IMR-90 (cell line): ENCODE measurements around the gene PLA2G4C. TPM values are rescaled to one million over a fixed set of nuclear protein-coding genes. Genes with fewer than 3 reads are reported as not detected.

Experiments used
- ATAC-seq: fragments of 200-7000 bp; cut with Tn5 transposase; 2 replicates; pipeline ENCODE4 v1.9.1; 2020; ENCODE audit warnings: low read depth, mild to moderate bottlenecking, moderate library complexity
- BruUV-seq: library from RNA; stranded (reverse); fragments of 400-500 nt; replicated peaks from 2 replicates; lab custom pipeline; 2021; lab: Mats Ljungman, UMichigan
- CTCF ChIA-PET: fragments of 300-600 bp; formaldehyde crosslinking; extraction: SDS; loops from one replicate; lab custom pipeline; 2021; ENCODE audit warnings: antibody characterized with exemption; lab: Yijun Ruan, JAX
- POLR2A ChIA-PET: fragments of 300-600 bp; sonication (Branson Sonifier 250); formaldehyde crosslinking; loops from one replicate; lab custom pipeline; 2022; ENCODE audit warnings: antibody characterized with exemption; ENCODE audit not compliant: unreplicated experiment; lab: Charles Lee
- DNase-seq: peaks from one replicate; pipeline ENCODE4 v3.0.0; 2013
- H2AFZ ChIP-seq: replicated peaks from 2 replicates; pipeline ENCODE3; 2013; ENCODE audit warnings: low read length, mild to moderate bottlenecking; ENCODE audit not compliant: poor library complexity
- H2AK5ac ChIP-seq: 2 replicates; pipeline ENCODE4 v1.6.1; 2013; ENCODE audit warnings: low read depth, low read length, inconsistent platforms
- H2AK9ac ChIP-seq: replicated peaks from 2 replicates; pipeline ENCODE3; 2013; ENCODE audit warnings: mild to moderate bottlenecking, low read depth, low read length, moderate library complexity; ENCODE audit not compliant: poor library complexity
- H2BK120ac ChIP-seq: 2 replicates; pipeline ENCODE4 v1.6.1; 2013; ENCODE audit warnings: low read depth, low read length, inconsistent platforms
- H2BK15ac ChIP-seq: 3 replicates; pipeline ENCODE4 v1.6.1; 2013; ENCODE audit warnings: low read depth, low read length, inconsistent platforms
- H2BK20ac ChIP-seq: 2 replicates; pipeline ENCODE4 v1.6.1; 2013; ENCODE audit warnings: low read depth, mild to moderate bottlenecking, inconsistent platforms, low read length, moderate library complexity
- H2BK5ac ChIP-seq: 2 replicates; pipeline ENCODE4 v1.6.1; 2013; ENCODE audit warnings: mild to moderate bottlenecking, low read depth, low read length, inconsistent platforms; ENCODE audit not compliant: poor library complexity, severe bottlenecking
- H3K14ac ChIP-seq: replicated peaks from 2 replicates; pipeline ENCODE4 v1.6.1; 2013; ENCODE audit warnings: low read depth, low read length, inconsistent platforms
- H3K18ac ChIP-seq: 2 replicates; pipeline ENCODE4 v1.6.1; 2013; ENCODE audit warnings: low read depth, low read length, control low read depth
- H3K23ac ChIP-seq: 2 replicates; pipeline ENCODE4 v1.6.1; 2013; ENCODE audit warnings: low read depth, low read length, inconsistent platforms
- H3K27ac ChIP-seq: 2 replicates; pipeline ENCODE4 v1.5.1; 2013; ENCODE audit warnings: mild to moderate bottlenecking, control low read depth, low read length; ENCODE audit not compliant: insufficient read depth
- H3K27me3 ChIP-seq: 2 replicates; pipeline ENCODE4 v1.6.1; 2013; ENCODE audit warnings: low read length; ENCODE audit not compliant: control insufficient read depth, insufficient read depth
- H3K36me3 ChIP-seq: 2 replicates; pipeline ENCODE4 v1.6.1; 2013; ENCODE audit warnings: low read length, mixed read lengths; ENCODE audit not compliant: control insufficient read depth, insufficient read depth
- H3K4ac ChIP-seq: 2 replicates; pipeline ENCODE4 v1.6.1; 2013; ENCODE audit warnings: low read depth, low read length, inconsistent platforms
- H3K4me1 ChIP-seq: 2 replicates; pipeline ENCODE4 v1.6.1; 2013; ENCODE audit warnings: low read length, mixed read lengths; ENCODE audit not compliant: control insufficient read depth, insufficient read depth
- H3K4me2 ChIP-seq: 2 replicates; pipeline ENCODE4 v1.6.1; 2013; ENCODE audit warnings: low read depth, mild to moderate bottlenecking, control low read depth, low read length, moderate library complexity
- H3K4me3 ChIP-seq: 2 replicates; pipeline ENCODE4 v1.5.1; 2013; ENCODE audit warnings: low read depth, mild to moderate bottlenecking, control low read depth, low read length, moderate library complexity; ENCODE audit not compliant: insufficient read depth
- H3K56ac ChIP-seq: 2 replicates; pipeline ENCODE4 v1.6.1; 2013; ENCODE audit warnings: low read length, inconsistent platforms; ENCODE audit not compliant: insufficient read depth; ENCODE audit errors: extremely low read depth
- H3K79me1 ChIP-seq, 2 experiments: 2 replicates each; pipeline ENCODE4 v1.6.1; 2013; ENCODE audit warnings: low read length in 2 of 2, inconsistent platforms in 1 of 2, low read depth in 1 of 2
- H3K9ac ChIP-seq: 2 replicates; pipeline ENCODE4 v1.6.1; 2013; ENCODE audit warnings: low read depth, low read length, control low read depth
- H3K9me1 ChIP-seq: 2 replicates; pipeline ENCODE4 v1.6.1; 2013; ENCODE audit warnings: low read length, inconsistent platforms; ENCODE audit not compliant: insufficient read depth
- H3K9me3 ChIP-seq: 2 replicates; pipeline ENCODE4 v1.6.1; 2013; ENCODE audit warnings: low read length; ENCODE audit not compliant: control insufficient read depth, insufficient read depth
- H4K20me1 ChIP-seq: 2 replicates; pipeline ENCODE4 v1.6.1; 2013; ENCODE audit warnings: low read length, inconsistent platforms; ENCODE audit not compliant: insufficient read depth
- H4K5ac ChIP-seq: 2 replicates; pipeline ENCODE4 v1.6.1; 2013; ENCODE audit warnings: mild to moderate bottlenecking, low read depth, low read length, control low read depth
- H4K8ac ChIP-seq, 2 experiments: 2 replicates each; pipeline ENCODE4 v1.6.1; 2013; ENCODE audit warnings: low read depth in 2 of 2, low read length in 2 of 2, control low read depth in 1 of 2, inconsistent platforms in 1 of 2
- H4K91ac ChIP-seq: 2 replicates; pipeline ENCODE4 v1.6.1; 2013; ENCODE audit warnings: low read depth, low read length, inconsistent platforms; ENCODE audit not compliant: insufficient read depth
- CHD1 ChIP-seq: IDR thresholded peaks from 2 replicates; pipeline ENCODE4 v1.6.1; 2012; ENCODE audit warnings: low read depth, low read length, improper control_type of control experiment
- ELK1 ChIP-seq: fragments of 150-350 bp; IDR thresholded peaks from 2 replicates; pipeline ENCODE4 v1.6.1; 2016; ENCODE audit warnings: low read depth, mild to moderate bottlenecking, low read length, moderate library complexity, borderline replicate concordance
- FOS ChIP-seq: fragments of 150-350 bp; IDR thresholded peaks from 2 replicates; pipeline ENCODE4 v1.6.1; 2016; ENCODE audit warnings: low read depth, low read length
- MAFK ChIP-seq: IDR thresholded peaks from 2 replicates; pipeline ENCODE4 v1.6.1; 2012; ENCODE audit warnings: low read depth, low read length, improper control_type of control experiment
- MXI1 ChIP-seq: IDR thresholded peaks from 2 replicates; pipeline ENCODE4 v1.6.1; 2012; ENCODE audit warnings: low read depth, mild to moderate bottlenecking, low read length, moderate library complexity, borderline replicate concordance
- NFE2L2 ChIP-seq: fragments of 150-350 bp; IDR thresholded peaks from 2 replicates; pipeline ENCODE4 v1.6.1; 2016; ENCODE audit warnings: low read depth, mild to moderate bottlenecking, low read length
- POLR2A ChIP-seq: IDR thresholded peaks from 2 replicates; pipeline ENCODE4 v1.6.1; 2012; ENCODE audit warnings: mild to moderate bottlenecking, low read depth, low read length
- RAD21 ChIP-seq: IDR thresholded peaks from 2 replicates; pipeline ENCODE4 v1.6.1; 2012; ENCODE audit warnings: low read length, improper control_type of control experiment
- RCOR1 ChIP-seq: IDR thresholded peaks from 2 replicates; pipeline ENCODE4 v1.6.1; 2012; ENCODE audit warnings: mild to moderate bottlenecking, low read length, improper control_type of control experiment; ENCODE audit not compliant: insufficient replicate concordance
- RFX5 ChIP-seq: IDR thresholded peaks from 2 replicates; pipeline ENCODE4 v1.8.0; 2012; ENCODE audit warnings: low read depth, mild to moderate bottlenecking, low read length, moderate library complexity
- SMC3 ChIP-seq: fragments of 150-350 bp; IDR thresholded peaks from 2 replicates; pipeline ENCODE4 v1.6.1; 2016; ENCODE audit warnings: low read depth, mild to moderate bottlenecking, antibody characterized with exemption, low read length, moderate library complexity
- WGBS, 2 experiments: methylation state at CpG; one replicate each; pipeline versions ENCODE4 v1.1.5 to v1.1.7; 2013; ENCODE audit warnings: missing lambda C conversion rate in 2 of 2; ENCODE audit not compliant: insufficient read length in 1 of 2; ENCODE audit errors: extremely low coverage in 2 of 2; 5-methylcytosine and 5-hydroxymethylcytosine counted together
- dilution Hi-C: fragments of 300-500 bp; cut with HindIII; formaldehyde crosslinking; loops from one replicate; pipeline ENCODE4 v1.14.3; 2018; ENCODE audit warnings: low sequenced_read_pairs; ENCODE audit not compliant: unreplicated experiment
- in situ Hi-C: fragments of 300-500 bp; cut with MboI; formaldehyde crosslinking; loops from 3 replicates; pipeline ENCODE4 v1.14.3; 2019; ENCODE audit warnings: low sequenced_read_pairs, inconsistent platforms, mixed read lengths
- intact Hi-C: fragments of 100-400 bp; cut with micrococcal nuclease; formaldehyde crosslinking; loops from 2 replicates; pipeline ENCODE4 v1.10.0; 2022
- polyA plus RNA-seq, 3 experiments: library from polyadenylated mRNA; depleted of rRNA; stranded (reverse); fragments of >200 nt; gene quantifications; 2 replicates each; pipeline ENCODE4 v1.2.3, GENCODE V29; 2012; ENCODE audit warnings: low replicate concordance in 1 of 3
- total RNA-seq: library from RNA; depleted of rRNA; stranded (reverse); fragments of >200 nt; gene quantifications from 2 replicates; pipeline ENCODE4 v1.2.3, GENCODE V29; 2012
- TF ChIP-seq, protein P1 (sequence below): conservative IDR thresholded peaks from 2 replicates; pipeline ENCODE4 v1.5.1; 2012; ENCODE audit warnings: mild to moderate bottlenecking, low read depth, low read length, improper control_type of control experiment

Gene PLA2G4C
- total and polyA plus RNA-seq, 2 of the 4 experiments (the other 2 are of a cell fraction): 4.3 to 5.7 TPM

GRCh38 chr19:48127561-48127960 lies 16.9 kb upstream of the PLA2G4C start:
- H3K4me2 ChIP-seq: no peak overlapping the region
- H3K4ac ChIP-seq: no peak overlapping the region
- H3K27ac ChIP-seq: no peak overlapping the region
- H4K20me1 ChIP-seq: no peaks in the 10 kb centered on the region
- dilution Hi-C loops (no loop called here), in situ Hi-C loops (no loop called here), intact Hi-C loops (no loop called here)
- H2BK5ac ChIP-seq: no peak overlapping the region
- H3K14ac ChIP-seq: no peak overlapping the region
- H2BK15ac ChIP-seq: no peak overlapping the region
- H2BK120ac ChIP-seq: no peak overlapping the region
- H4K5ac ChIP-seq: no peak overlapping the region
- WGBS, 2 experiments: no CpG with 5 or more reads among the region's 6 CpGs
- no peak overlapping the region for H2AFZ ChIP-seq
- H3K36me3 ChIP-seq: peaks cover 18% of the 10 kb centered on the region
- no peaks in the 10 kb centered on the region for H3K27me3 ChIP-seq
- no TSS peak for BruUV-seq
- no peak overlapping the region for H3K9ac ChIP-seq
- H4K91ac ChIP-seq: no peak overlapping the region
- H3K9me1 ChIP-seq: no peaks in the 10 kb centered on the region; the same call in 1 of the 2 replicates
- ATAC-seq: no peak
- no peak overlapping the region for H2AK9ac ChIP-seq
- H3K9me3 ChIP-seq: no peaks in the 10 kb centered on the region
- DNase-seq: no peak
- no peak for TF ChIP-seq RCOR1
- no peak for TF ChIP-seq MXI1
- TF ChIP-seq, protein P1, sequence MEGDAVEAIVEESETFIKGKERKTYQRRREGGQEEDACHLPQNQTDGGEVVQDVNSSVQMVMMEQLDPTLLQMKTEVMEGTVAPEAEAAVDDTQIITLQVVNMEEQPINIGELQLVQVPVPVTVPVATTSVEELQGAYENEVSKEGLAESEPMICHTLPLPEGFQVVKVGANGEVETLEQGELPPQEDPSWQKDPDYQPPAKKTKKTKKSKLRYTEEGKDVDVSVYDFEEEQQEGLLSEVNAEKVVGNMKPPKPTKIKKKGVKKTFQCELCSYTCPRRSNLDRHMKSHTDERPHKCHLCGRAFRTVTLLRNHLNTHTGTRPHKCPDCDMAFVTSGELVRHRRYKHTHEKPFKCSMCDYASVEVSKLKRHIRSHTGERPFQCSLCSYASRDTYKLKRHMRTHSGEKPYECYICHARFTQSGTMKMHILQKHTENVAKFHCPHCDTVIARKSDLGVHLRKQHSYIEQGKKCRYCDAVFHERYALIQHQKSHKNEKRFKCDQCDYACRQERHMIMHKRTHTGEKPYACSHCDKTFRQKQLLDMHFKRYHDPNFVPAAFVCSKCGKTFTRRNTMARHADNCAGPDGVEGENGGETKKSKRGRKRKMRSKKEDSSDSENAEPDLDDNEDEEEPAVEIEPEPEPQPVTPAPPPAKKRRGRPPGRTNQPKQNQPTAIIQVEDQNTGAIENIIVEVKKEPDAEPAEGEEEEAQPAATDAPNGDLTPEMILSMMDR: no peak
- no peak for TF ChIP-seq ELK1
- TF ChIP-seq RAD21: no peak
- TF ChIP-seq NFE2L2: no peak
- TF ChIP-seq CHD1: no peak
- TF ChIP-seq FOS: no peak
- TF ChIP-seq MAFK: no peak
- no peak for TF ChIP-seq RFX5
- TF ChIP-seq SMC3: no peak
- TF ChIP-seq POLR2A: no peak
- H4K8ac ChIP-seq: no peak overlapping the region
- H3K56ac ChIP-seq: no peak overlapping the region
- ChIA-PET POLR2A (no interaction called here), CTCF (no interaction called here)
- no peak overlapping the region for H2BK20ac ChIP-seq
- H3K23ac ChIP-seq: no peak overlapping the region
- H3K4me1 ChIP-seq: no peaks in the 10 kb centered on the region
- H3K4me3 ChIP-seq: no peak overlapping the region
- H3K79me1 ChIP-seq: no peaks in the 10 kb centered on the region
- H3K18ac ChIP-seq: no peak overlapping the region
- no peak overlapping the region for H2AK5ac ChIP-seq
